DOHH2 (cell line): ENCODE data around the gene SHC4.

Experiments used
- H3F3A ChIP-seq: fragments of 200-600 bp; sonication (generic), shearing (Covaris generic); 2 replicates; pipeline ENCODE4 v1.6.0; 2016; ENCODE audit warnings: antibody characterized with exemption, mild to moderate bottlenecking; ENCODE audit not compliant: control insufficient read depth, insufficient read depth
- H3K27ac ChIP-seq: fragments of 200-600 bp; sonication (generic); 2 replicates; pipeline ENCODE4 v1.5.1; 2014; ENCODE audit warnings: low read depth, mild to moderate bottlenecking, low read length, moderate library complexity
- H3K27me3 ChIP-seq: fragments of 200-600 bp; sonication (generic); 2 replicates; pipeline ENCODE4 v1.6.1; 2014; ENCODE audit warnings: mild to moderate bottlenecking, low read length, mixed read lengths; ENCODE audit not compliant: control insufficient read depth
- H3K36me3 ChIP-seq: fragments of 200-600 bp; sonication (generic); 2 replicates; pipeline ENCODE4 v1.6.1; 2014; ENCODE audit warnings: mild to moderate bottlenecking, low read length, moderate library complexity, mixed read lengths; ENCODE audit not compliant: control insufficient read depth
- H3K4me1 ChIP-seq: fragments of 200-600 bp; sonication (generic); 2 replicates; pipeline ENCODE4 v1.6.1; 2014; ENCODE audit warnings: mild to moderate bottlenecking, low read length, mixed read lengths; ENCODE audit not compliant: control insufficient read depth
- H3K4me2 ChIP-seq: fragments of 200-600 bp; sonication (generic); 2 replicates; pipeline ENCODE4 v1.6.0; 2014; ENCODE audit warnings: mild to moderate bottlenecking, low read length, moderate library complexity
- H3K4me3 ChIP-seq: fragments of 200-600 bp; sonication (generic); 2 replicates; pipeline ENCODE4 v1.5.1; 2014; ENCODE audit warnings: mild to moderate bottlenecking, low read length, mixed read lengths
- H3K79me2 ChIP-seq: fragments of 200-600 bp; sonication (generic); 2 replicates; pipeline ENCODE4 v1.6.1; 2014; ENCODE audit warnings: mild to moderate bottlenecking, low read length, mixed read lengths; ENCODE audit not compliant: control insufficient read depth
- H3K9me2 ChIP-seq: fragments of 200-600 bp; sonication (generic); replicated peaks from 2 replicates; pipeline ENCODE4 v1.6.1; 2014; ENCODE audit warnings: mild to moderate bottlenecking, low read length, mixed read lengths; ENCODE audit not compliant: control insufficient read depth
- H3K9me3 ChIP-seq: fragments of 200-600 bp; sonication (generic); 2 replicates; pipeline ENCODE4 v1.6.1; 2014; ENCODE audit warnings: antibody characterized with exemption, low read length, mixed read lengths; ENCODE audit not compliant: control insufficient read depth, insufficient read depth
- H4K20me1 ChIP-seq: fragments of 200-600 bp; sonication (generic); 2 replicates; pipeline ENCODE4 v1.6.0; 2014; ENCODE audit warnings: low read depth, mild to moderate bottlenecking, antibody characterized with exemption, low read length, moderate library complexity; ENCODE audit not compliant: control insufficient read depth, insufficient read depth
- CTCF ChIP-seq: fragments of 200-600 bp; sonication (generic); IDR thresholded peaks from one replicate; pipeline ENCODE4 v1.5.1; 2014; ENCODE audit warnings: antibody characterized with exemption, mild to moderate bottlenecking, low read depth, low read length; ENCODE audit not compliant: poor library complexity, severe bottlenecking
- EZH2phosphoT487 ChIP-seq: fragments of 200-600 bp; sonication (generic); IDR thresholded peaks from 2 replicates; pipeline ENCODE4 v1.6.1; 2017; ENCODE audit warnings: borderline replicate concordance, mild to moderate bottlenecking, antibody characterized with exemption, low read length, moderate library complexity, mixed read lengths

Gene SHC4

GRCh38 chr15:48798319-48798718, 165.4 kb downstream of the SHC4 start:
- H3K27me3 ChIP-seq: no peaks in the 10 kb centered on the region
- no peaks in the 10 kb centered on the region for H3F3A ChIP-seq
- no peaks in the 10 kb centered on the region for H3K9me2 ChIP-seq
- H3K79me2 ChIP-seq: peaks cover 48% of the 10 kb centered on the region
- H3K36me3 ChIP-seq: peaks cover 80% of the 10 kb centered on the region
- H3K4me2 ChIP-seq: no peak overlapping the region
- no peaks in the 10 kb centered on the region for H3K9me3 ChIP-seq
- H4K20me1 ChIP-seq: no peaks in the 10 kb centered on the region
- H3K4me3 ChIP-seq: no peak overlapping the region
- peaks cover 6% of the 10 kb centered on the region; the same call in 1 of the 2 replicates for H3K4me1 ChIP-seq
- no peak for TF ChIP-seq CTCF
- TF ChIP-seq EZH2phosphoT487: no peak
- H3K27ac ChIP-seq: no peak overlapping the region

- no peaks in the 10 kb centered on the region for H3K9me3 ChIP-seq
- TF ChIP-seq EZH2phosphoT487: no peak
- no peak for TF ChIP-seq CTCF
- no peak overlapping the region for H3K27ac ChIP-seq
- no peak overlapping the region for H3K4me2 ChIP-seq
- peaks cover 35% of the 10 kb centered on the region for H3K79me2 ChIP-seq
- H3K36me3 ChIP-seq: peaks cover 82% of the 10 kb centered on the region
- no peaks in the 10 kb centered on the region for H4K20me1 ChIP-seq
- H3K27me3 ChIP-seq: no peaks in the 10 kb centered on the region
- H3K4me3 ChIP-seq: no peak overlapping the region
- H3F3A ChIP-seq: no peaks in the 10 kb centered on the region
- peaks cover 6% of the 10 kb centered on the region; the same call in 1 of the 2 replicates for H3K4me1 ChIP-seq
- no peaks in the 10 kb centered on the region for H3K9me2 ChIP-seq
These were observed 166.8 kb downstream of the SHC4 start for GRCh38 chr15:48796930-48797329.

GRCh38 chr15:48796521-48796920, 167.2 kb downstream of the SHC4 start:
- Histone ChIP-seq H3K27ac (no peak overlapping the region), H3K4me3 (no peak overlapping the region), H3K4me2 (no peak overlapping the region)

More at GRCh38 chr15:48796521-48796920, 167.2 kb downstream of the SHC4 start:
- peaks cover 83% of the 10 kb centered on the region for H3K36me3 ChIP-seq
- TF ChIP-seq EZH2phosphoT487 (no peak), CTCF (no peak)
- H3F3A ChIP-seq: no peaks in the 10 kb centered on the region
- H3K9me2 ChIP-seq: no peaks in the 10 kb centered on the region
- H3K4me1 ChIP-seq: peaks cover 6% of the 10 kb centered on the region; the same call in 1 of the 2 replicates
- no peaks in the 10 kb centered on the region for H3K9me3 ChIP-seq
- H3K79me2 ChIP-seq: peaks cover 32% of the 10 kb centered on the region
- no peaks in the 10 kb centered on the region for H4K20me1 ChIP-seq
- H3K27me3 ChIP-seq: no peaks in the 10 kb centered on the region
